ENCODE measurements around the gene USP50.
"Not testable (repeated sequence)": the region's sequence is repeated elsewhere in the genome, so short reads cannot be mapped to it uniquely, and the experiment has no call there.

USP50 gene

GRCh38 chr15:50546566-50546965, at the start of gene USP50:
Gene USP50, minus strand, starts transcription at chr15:50546666. Its CDS starts 141 bp downstream, at chr15:50546525.
- no peak for DNase-seq

GRCh38 chr15:50594311-50594710, 47.8 kb upstream of the USP50 start:
- no peak for DNase-seq

GRCh38 chr15:50593761-50594160, 47.3 kb upstream of the USP50 start:
- no peak for DNase-seq

GRCh38 chr15:50590288-50590687, 43.8 kb upstream of the USP50 start:
- no peak for DNase-seq

- no peak for DNase-seq
These were observed 31.0 kb upstream of the USP50 start for GRCh38 chr15:50577492-50577891.

GRCh38 chr15:50576166-50576565, 29.7 kb upstream of the USP50 start:
- DNase-seq = no peak

- DNase-seq = not testable (repeated sequence)
These were observed 27.4 kb upstream of the USP50 start for GRCh38 chr15:50573842-50574241.

GRCh38 chr15:50563756-50564155, 17.3 kb upstream of the USP50 start:
- no peak for DNase-seq

- no peak for DNase-seq
These were observed 16.5 kb upstream of the USP50 start for GRCh38 chr15:50562735-50563640.

- DNase-seq = no peak
These were observed 11.5 kb upstream of the USP50 start for GRCh38 chr15:50558012-50558411.

GRCh38 chr15:50556642-50557371, 10.3 kb upstream of the USP50 start:
- DNase-seq = no peak

- no peak for DNase-seq
These were observed 5.8 kb upstream of the USP50 start for GRCh38 chr15:50552238-50552637.

GRCh38 chr15:50549326-50549725, 2.9 kb upstream of the USP50 start:
- no peak for DNase-seq

- no peak for DNase-seq
These were observed 2.1 kb downstream of the USP50 start for GRCh38 chr15:50544368-50544767.

- no peak for DNase-seq
These were observed 2.9 kb downstream of the USP50 start for GRCh38 chr15:50543556-50543955.

GRCh38 chr15:50542887-50543210, 3.6 kb downstream of the USP50 start:
- DNase-seq = no peak

GRCh38 chr15:50531766-50532165, 14.7 kb downstream of the USP50 start:
- no peak for DNase-seq

GRCh38 chr15:50531163-50531562, 15.3 kb downstream of the USP50 start:
- no peak for DNase-seq

GRCh38 chr15:50523851-50524251, 22.6 kb downstream of the USP50 start:
- no peak for DNase-seq

- no peak for DNase-seq
These were observed 26.6 kb downstream of the USP50 start for GRCh38 chr15:50519740-50520425.

- DNase-seq = no peak
These were observed 33.5 kb downstream of the USP50 start for GRCh38 chr15:50513001-50513400.

GRCh38 chr15:50506121-50506520, 40.3 kb downstream of the USP50 start:
- no peak for DNase-seq

- DNase-seq = not testable (repeated sequence)
These were observed 40.8 kb downstream of the USP50 start for GRCh38 chr15:50505656-50506055.

GRCh38 chr15:50503144-50503543, 43.3 kb downstream of the USP50 start:
- DNase-seq = no peak

All from NCI-H2029 treated with DMSO at 0.1 percent for 48 hours (cell line).